ENCODE results near the gene TMEM184C.

TMEM184C gene

GRCh38 chr4:147599206-147599605 is 18.0 kb upstream of the TMEM184C start:
- in situ Hi-C loops (cut with MboI; ENCODE audit: low sequenced_read_pairs): no loop called here

- in situ Hi-C loops (cut with MboI; ENCODE audit: low sequenced_read_pairs): no loop called here
Observed at GRCh38 chr4:147599769-147600168, 17.4 kb upstream of the TMEM184C start.

- in situ Hi-C loops (cut with MboI; ENCODE audit: low sequenced_read_pairs): no loop called here
Observed at GRCh38 chr4:147605499-147605898, 11.7 kb upstream of the TMEM184C start.

- in situ Hi-C loops (cut with MboI; ENCODE audit: low sequenced_read_pairs): no loop called here
Observed at GRCh38 chr4:147607471-147607870, 9.7 kb upstream of the TMEM184C start.

- in situ Hi-C loops (cut with MboI; ENCODE audit: low sequenced_read_pairs): no loop called here
Observed at GRCh38 chr4:147610686-147611085, 6.5 kb upstream of the TMEM184C start.

- in situ Hi-C loops (cut with MboI; ENCODE audit: low sequenced_read_pairs): no loop called here
Observed at GRCh38 chr4:147616849-147617172, 386 bp upstream of the TMEM184C start.

- in situ Hi-C loops (cut with MboI; ENCODE audit: low sequenced_read_pairs): no loop called here
Observed at GRCh38 chr4:147617841-147618691, 869 bp downstream of the TMEM184C start.

GRCh38 chr4:147620315-147620714 is 3.1 kb downstream of the TMEM184C start:
- in situ Hi-C loops (cut with MboI; ENCODE audit: low sequenced_read_pairs): no loop called here

GRCh38 chr4:147625733-147626132 is 8.5 kb downstream of the TMEM184C start:
- in situ Hi-C loops (cut with MboI; ENCODE audit: low sequenced_read_pairs): no loop called here

- in situ Hi-C loops (cut with MboI; ENCODE audit: low sequenced_read_pairs): no loop called here
Observed at GRCh38 chr4:147626903-147627302, 9.7 kb downstream of the TMEM184C start.

- in situ Hi-C loops (cut with MboI; ENCODE audit: low sequenced_read_pairs): no loop called here
Observed at GRCh38 chr4:147628415-147628814, 11.2 kb downstream of the TMEM184C start.

- in situ Hi-C loops (cut with MboI; ENCODE audit: low sequenced_read_pairs): no loop called here
Observed at GRCh38 chr4:147629783-147630730, 12.9 kb downstream of the TMEM184C start.

GRCh38 chr4:147633113-147633512 is 15.9 kb downstream of the TMEM184C start:
- in situ Hi-C loops (cut with MboI; ENCODE audit: low sequenced_read_pairs): no loop called here

GRCh38 chr4:147633643-147634042 is 16.4 kb downstream of the TMEM184C start:
- in situ Hi-C loops (cut with MboI; ENCODE audit: low sequenced_read_pairs): no loop called here

- in situ Hi-C loops (cut with MboI; ENCODE audit: low sequenced_read_pairs): no loop called here
Observed at GRCh38 chr4:147635348-147635747, 18.2 kb downstream of the TMEM184C start.

GRCh38 chr4:147638365-147638764 is 21.2 kb downstream of the TMEM184C start:
- in situ Hi-C loops (cut with MboI; ENCODE audit: low sequenced_read_pairs): no loop called here

- in situ Hi-C loops (cut with MboI; ENCODE audit: low sequenced_read_pairs): no loop called here
Observed at GRCh38 chr4:147638942-147639341, 21.7 kb downstream of the TMEM184C start.

GRCh38 chr4:147639388-147639787 is 22.2 kb downstream of the TMEM184C start:
- in situ Hi-C loops (cut with MboI; ENCODE audit: low sequenced_read_pairs): no loop called here

- in situ Hi-C loops (cut with MboI; ENCODE audit: low sequenced_read_pairs): no loop called here
Observed at GRCh38 chr4:147640331-147640730, 23.1 kb downstream of the TMEM184C start.

- in situ Hi-C loops (cut with MboI; ENCODE audit: low sequenced_read_pairs): no loop called here
Observed at GRCh38 chr4:147643616-147644015, 26.4 kb downstream of the TMEM184C start.

- in situ Hi-C loops (cut with MboI; ENCODE audit: low sequenced_read_pairs): no loop called here
Observed at GRCh38 chr4:147644471-147644870, 27.3 kb downstream of the TMEM184C start.

- in situ Hi-C loops (cut with MboI; ENCODE audit: low sequenced_read_pairs): no loop called here
Observed at GRCh38 chr4:147645099-147645498, 27.9 kb downstream of the TMEM184C start.
